ENCODE data around the gene CEP78.

DNA sequence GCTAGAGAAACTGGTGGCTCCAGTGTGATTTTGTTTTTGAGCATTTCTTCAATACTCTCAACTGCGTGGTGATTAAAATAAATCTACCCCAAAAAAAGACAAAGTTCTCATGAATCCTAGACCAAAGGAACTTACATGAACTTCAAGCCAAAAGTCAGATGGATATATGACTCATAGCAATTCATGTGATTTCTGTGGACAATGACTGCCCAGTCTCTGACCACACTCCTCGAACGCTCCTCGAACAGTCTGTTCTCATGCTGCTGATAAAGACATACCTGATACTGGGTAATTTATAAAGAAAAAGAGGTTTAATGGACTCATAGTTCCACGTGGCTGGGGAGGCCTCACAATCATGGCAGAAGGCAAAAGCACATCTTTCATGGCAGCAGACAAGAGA, 46.4 kb upstream of the CEP78 start:
- TF ChIP-seq SRF (IDR thresholded peaks at IDR 0.05; ENCODE audit: low read depth), result no peak
- no peak for TF ChIP-seq POLR2A (IDR thresholded peaks at IDR 0.05; ENCODE audit: borderline replicate concordance, extremely low read depth, insufficient read depth, insufficient read length)
- no peak for TF ChIP-seq EGR1 (IDR thresholded peaks at IDR 0.05; ENCODE audit: low read depth)
- no peak for TF ChIP-seq CEBPB (IDR thresholded peaks at IDR 0.05; ENCODE audit: low read depth)
- TF ChIP-seq, protein P1, sequence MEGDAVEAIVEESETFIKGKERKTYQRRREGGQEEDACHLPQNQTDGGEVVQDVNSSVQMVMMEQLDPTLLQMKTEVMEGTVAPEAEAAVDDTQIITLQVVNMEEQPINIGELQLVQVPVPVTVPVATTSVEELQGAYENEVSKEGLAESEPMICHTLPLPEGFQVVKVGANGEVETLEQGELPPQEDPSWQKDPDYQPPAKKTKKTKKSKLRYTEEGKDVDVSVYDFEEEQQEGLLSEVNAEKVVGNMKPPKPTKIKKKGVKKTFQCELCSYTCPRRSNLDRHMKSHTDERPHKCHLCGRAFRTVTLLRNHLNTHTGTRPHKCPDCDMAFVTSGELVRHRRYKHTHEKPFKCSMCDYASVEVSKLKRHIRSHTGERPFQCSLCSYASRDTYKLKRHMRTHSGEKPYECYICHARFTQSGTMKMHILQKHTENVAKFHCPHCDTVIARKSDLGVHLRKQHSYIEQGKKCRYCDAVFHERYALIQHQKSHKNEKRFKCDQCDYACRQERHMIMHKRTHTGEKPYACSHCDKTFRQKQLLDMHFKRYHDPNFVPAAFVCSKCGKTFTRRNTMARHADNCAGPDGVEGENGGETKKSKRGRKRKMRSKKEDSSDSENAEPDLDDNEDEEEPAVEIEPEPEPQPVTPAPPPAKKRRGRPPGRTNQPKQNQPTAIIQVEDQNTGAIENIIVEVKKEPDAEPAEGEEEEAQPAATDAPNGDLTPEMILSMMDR (IDR thresholded peaks at IDR 0.05 in 2 of 3, conservative IDR thresholded peaks at IDR 0.05 in 1 of 3; ENCODE audit: borderline replicate concordance in 1 of 3, insufficient read depth in 1 of 3, low read depth in 2 of 3, low read length in 2 of 3), result no peak
- no peak for TF ChIP-seq EZH2 (IDR thresholded peaks at IDR 0.05)
- TF ChIP-seq, protein P2, sequence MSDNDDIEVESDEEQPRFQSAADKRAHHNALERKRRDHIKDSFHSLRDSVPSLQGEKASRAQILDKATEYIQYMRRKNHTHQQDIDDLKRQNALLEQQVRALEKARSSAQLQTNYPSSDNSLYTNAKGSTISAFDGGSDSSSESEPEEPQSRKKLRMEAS (IDR thresholded peaks at IDR 0.05), result no peak
- TF ChIP-seq YY1 (IDR thresholded peaks at IDR 0.05; ENCODE audit: extremely low read depth, insufficient replicate concordance, low read depth, low read length), result no peak
- no peak for TF ChIP-seq JUND (IDR thresholded peaks at IDR 0.05)
- TF ChIP-seq ELF1 (IDR thresholded peaks at IDR 0.05; ENCODE audit: borderline replicate concordance, low read depth), result no peak
- no peak for TF ChIP-seq ZNF274 (IDR thresholded peaks at IDR 0.05; ENCODE audit: low read depth, low read length)
- TF ChIP-seq POLR2AphosphoS5 (IDR thresholded peaks at IDR 0.05; ENCODE audit: low read depth, low read length), result no peak
- no peak for TF ChIP-seq TCF7L2 (IDR thresholded peaks at IDR 0.05; ENCODE audit: borderline replicate concordance, extremely low read depth, insufficient read depth, insufficient read length)
- TF ChIP-seq SIN3A (IDR thresholded peaks at IDR 0.05; ENCODE audit: low read depth), result no peak
